ENCODE data around the gene GAB2. TPM values are rescaled to one million over a fixed set of nuclear protein-coding genes. Genes with fewer than 3 reads are reported as not detected.

The GAB2 gene
- total RNA-seq, 2 experiments from 2014 or later, result 1.2 to 1.3 TPM

DNA sequence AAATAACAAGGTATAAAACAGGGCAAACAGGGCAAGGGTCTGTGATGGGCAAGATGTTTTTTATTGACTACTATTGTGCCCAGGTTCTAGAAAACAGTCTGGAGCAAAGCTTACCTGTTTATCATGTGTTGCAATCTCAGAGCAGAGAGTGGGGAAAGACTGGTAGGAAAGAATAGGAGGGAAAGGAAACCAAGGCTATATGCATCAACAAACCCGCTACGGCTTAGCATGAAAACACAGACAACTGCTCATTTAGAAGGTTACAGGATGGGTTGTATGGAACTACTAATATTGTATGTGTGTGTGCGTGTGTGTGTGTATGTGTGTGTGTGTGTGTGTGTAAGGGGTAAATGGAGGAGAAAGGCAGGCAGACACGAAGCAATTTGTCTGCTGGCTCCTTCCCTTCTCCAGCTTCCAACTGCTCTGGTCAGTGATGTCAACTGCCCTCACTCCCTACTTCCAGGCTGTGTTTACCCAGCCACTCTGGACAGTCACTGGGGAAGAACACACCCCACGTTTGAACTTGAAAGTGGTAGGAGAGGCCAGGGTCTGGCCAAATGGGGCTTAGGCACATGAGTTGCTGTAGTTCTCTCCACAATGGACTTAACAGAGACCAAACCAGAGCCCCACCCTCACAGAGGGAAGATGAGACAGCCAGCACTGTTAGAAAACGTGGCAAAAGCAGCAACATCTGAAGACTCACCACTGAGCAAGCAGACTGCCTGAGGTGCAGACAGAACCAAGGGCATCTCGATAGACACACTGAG lies 47.0 kb downstream of the GAB2 start:
- no peak overlapping the region for H3K4me3 ChIP-seq (ENCODE audit: low read depth, low read length, poor library complexity, severe bottlenecking)
- H3K79me2 ChIP-seq (ENCODE audit: insufficient read depth, low read depth, low read length), result no peaks in the 10 kb centered on the region
- no peaks in the 10 kb centered on the region for H3K9me3 ChIP-seq (ENCODE audit: low read length)
- no peaks in the 10 kb centered on the region for H3K4me1 ChIP-seq (ENCODE audit: insufficient read depth, low read length, poor library complexity, severe bottlenecking)
- ChIA-PET CTCF (ENCODE audit: unreplicated experiment) (no interaction called here), POLR2A (no interaction called here)
- no peak for DNase-seq (ENCODE audit: low spot score)
- intact Hi-C loops (cut with micrococcal nuclease; ENCODE audit: unreplicated experiment), result no loop called here
- H3K9me2 ChIP-seq (ENCODE audit: insufficient read depth, low read length), result no peaks in the 10 kb centered on the region
- no peaks in the 10 kb centered on the region for H4K20me1 ChIP-seq (ENCODE audit: insufficient read depth, low read length)
- H2AFZ ChIP-seq (ENCODE audit: low read length), result no peak overlapping the region
- BruUV-seq (replicated peaks), result no TSS peak
- no peak overlapping the region for H3K27ac ChIP-seq (ENCODE audit: low read depth, low read length, poor library complexity, severe bottlenecking)
- no peak overlapping the region for H3K4me2 ChIP-seq (ENCODE audit: low read length)
- TF ChIP-seq, protein P1, sequence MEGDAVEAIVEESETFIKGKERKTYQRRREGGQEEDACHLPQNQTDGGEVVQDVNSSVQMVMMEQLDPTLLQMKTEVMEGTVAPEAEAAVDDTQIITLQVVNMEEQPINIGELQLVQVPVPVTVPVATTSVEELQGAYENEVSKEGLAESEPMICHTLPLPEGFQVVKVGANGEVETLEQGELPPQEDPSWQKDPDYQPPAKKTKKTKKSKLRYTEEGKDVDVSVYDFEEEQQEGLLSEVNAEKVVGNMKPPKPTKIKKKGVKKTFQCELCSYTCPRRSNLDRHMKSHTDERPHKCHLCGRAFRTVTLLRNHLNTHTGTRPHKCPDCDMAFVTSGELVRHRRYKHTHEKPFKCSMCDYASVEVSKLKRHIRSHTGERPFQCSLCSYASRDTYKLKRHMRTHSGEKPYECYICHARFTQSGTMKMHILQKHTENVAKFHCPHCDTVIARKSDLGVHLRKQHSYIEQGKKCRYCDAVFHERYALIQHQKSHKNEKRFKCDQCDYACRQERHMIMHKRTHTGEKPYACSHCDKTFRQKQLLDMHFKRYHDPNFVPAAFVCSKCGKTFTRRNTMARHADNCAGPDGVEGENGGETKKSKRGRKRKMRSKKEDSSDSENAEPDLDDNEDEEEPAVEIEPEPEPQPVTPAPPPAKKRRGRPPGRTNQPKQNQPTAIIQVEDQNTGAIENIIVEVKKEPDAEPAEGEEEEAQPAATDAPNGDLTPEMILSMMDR (conservative IDR thresholded peaks at IDR 0.05; ENCODE audit: low read length), result no peak
- no peak for TF ChIP-seq EZH2phosphoT487 (IDR thresholded peaks at IDR 0.05; ENCODE audit: borderline replicate concordance, low read depth, low read length)
- H3K36me3 ChIP-seq (ENCODE audit: insufficient read depth, low read length), result no peaks in the 10 kb centered on the region

DNA sequence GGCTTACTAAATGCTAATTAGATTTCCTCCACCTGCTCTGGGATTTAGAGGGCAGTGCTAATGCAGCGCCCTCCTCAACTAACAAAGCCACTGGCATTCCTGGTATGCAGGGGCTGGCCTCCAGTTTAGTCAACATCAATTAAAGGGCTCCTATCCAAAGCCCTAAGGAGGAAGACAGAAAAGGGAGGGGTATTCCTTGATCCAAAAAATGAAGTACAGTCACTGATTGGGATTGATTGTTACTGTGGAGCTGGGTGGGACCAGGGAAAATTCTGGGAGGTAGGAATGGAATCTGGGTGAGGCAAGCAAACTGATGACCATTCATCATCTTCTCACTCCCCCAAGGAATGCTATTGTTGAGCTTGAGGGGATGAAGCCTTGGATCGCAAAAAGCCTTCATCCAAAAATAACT lies 52.2 kb downstream of the GAB2 start:
- no peak overlapping the region for H2AFZ ChIP-seq (ENCODE audit: low read length)
- H3K79me2 ChIP-seq (ENCODE audit: insufficient read depth, low read depth, low read length), result no peaks in the 10 kb centered on the region
- no peaks in the 10 kb centered on the region for H3K4me1 ChIP-seq (ENCODE audit: insufficient read depth, low read length, poor library complexity, severe bottlenecking)
- H3K4me2 ChIP-seq (ENCODE audit: low read length), result no peak overlapping the region
- no peak overlapping the region for H3K27ac ChIP-seq (ENCODE audit: low read depth, low read length, poor library complexity, severe bottlenecking)
- H3K36me3 ChIP-seq (ENCODE audit: insufficient read depth, low read length), result no peaks in the 10 kb centered on the region
- no peaks in the 10 kb centered on the region; the same call in 1 of the 2 replicates for H3K9me2 ChIP-seq (ENCODE audit: insufficient read depth, low read length)
- CTCF ChIA-PET (ENCODE audit: unreplicated experiment), result no interaction called here
- no peaks in the 10 kb centered on the region for H3K9me3 ChIP-seq (ENCODE audit: low read length)
- H4K20me1 ChIP-seq (ENCODE audit: insufficient read depth, low read length), result no peaks in the 10 kb centered on the region
- POLR2A ChIA-PET, result interaction anchor here (0.6 to 0.7 kb wide), 2 partner anchors 112 to 210 kb away, joined by 3 to 6 read pairs; partner anchors contain the start of gene NARS2
- no peak for DNase-seq (ENCODE audit: low spot score)
- no peak overlapping the region for H3K4me3 ChIP-seq (ENCODE audit: low read depth, low read length, poor library complexity, severe bottlenecking)
- BruUV-seq (replicated peaks), result no TSS peak
- TF ChIP-seq, protein P1 (conservative IDR thresholded peaks at IDR 0.05; ENCODE audit: low read length), result no peak
- TF ChIP-seq EZH2phosphoT487 (IDR thresholded peaks at IDR 0.05; ENCODE audit: borderline replicate concordance, low read depth, low read length), result no peak
- intact Hi-C loops (cut with micrococcal nuclease; ENCODE audit: unreplicated experiment), result no loop called here

DNA sequence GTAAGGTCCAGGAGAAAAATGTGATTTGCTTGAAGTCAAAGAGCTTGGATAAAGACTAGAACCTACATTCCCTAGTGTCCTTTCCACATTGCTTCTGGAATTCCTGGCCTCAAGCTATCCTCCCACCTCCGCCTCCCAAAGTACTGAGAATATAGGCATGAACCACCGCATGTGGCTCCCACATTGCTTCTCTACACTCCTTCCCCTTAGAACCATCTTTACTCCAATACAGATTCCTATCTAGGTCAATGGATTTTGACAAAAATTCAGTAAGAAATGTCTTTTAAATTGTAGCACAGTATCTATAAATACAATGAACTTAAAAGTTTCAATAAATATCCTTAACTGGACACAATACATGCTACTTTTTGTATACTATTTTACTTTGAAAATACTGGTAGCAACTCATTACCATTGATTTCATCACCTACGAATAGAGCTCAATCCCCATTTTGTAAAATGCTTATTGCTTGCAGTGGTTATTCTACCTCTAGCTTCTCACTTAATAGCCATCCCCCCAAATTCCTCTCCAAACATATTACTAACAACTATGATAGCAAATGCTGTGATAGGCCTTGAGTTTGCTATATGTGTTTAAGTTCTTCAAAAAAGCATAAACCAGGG lies 53.4 kb downstream of the GAB2 start:
- no peak for DNase-seq (ENCODE audit: low spot score)
- Histone ChIP-seq H3K9me2 (ENCODE audit: insufficient read depth, low read length) (no peaks in the 10 kb centered on the region; the same call in 1 of the 2 replicates), H3K4me3 (ENCODE audit: low read depth, low read length, poor library complexity, severe bottlenecking) (no peak overlapping the region), H3K4me1 (ENCODE audit: insufficient read depth, low read length, poor library complexity, severe bottlenecking) (no peaks in the 10 kb centered on the region), H3K79me2 (ENCODE audit: insufficient read depth, low read depth, low read length) (no peaks in the 10 kb centered on the region), H3K9me3 (ENCODE audit: low read length) (no peaks in the 10 kb centered on the region), H3K4me2 (ENCODE audit: low read length) (no peak overlapping the region), H4K20me1 (ENCODE audit: insufficient read depth, low read length) (no peaks in the 10 kb centered on the region), H3K36me3 (ENCODE audit: insufficient read depth, low read length) (no peaks in the 10 kb centered on the region), H2AFZ (ENCODE audit: low read length) (no peak overlapping the region), H3K27ac (ENCODE audit: low read depth, low read length, poor library complexity, severe bottlenecking) (no peak overlapping the region)
- no TSS peak for BruUV-seq (replicated peaks)
- no peak for TF ChIP-seq EZH2phosphoT487 (IDR thresholded peaks at IDR 0.05; ENCODE audit: borderline replicate concordance, low read depth, low read length)
- ChIA-PET CTCF (ENCODE audit: unreplicated experiment) (no interaction called here), POLR2A (no interaction called here)
- intact Hi-C loops (cut with micrococcal nuclease; ENCODE audit: unreplicated experiment), result no loop called here
